ENCODE results near the gene BORCS5. TPM values are rescaled to one million over a fixed set of nuclear protein-coding genes. Genes with fewer than 3 reads are reported as not detected.

BORCS5 gene
- total and polyA plus RNA-seq, 2 experiments from 2014 or later: 11.3 to 12.6 TPM

GRCh38 chr12:12461923-12462315 lies 105.0 kb downstream of the BORCS5 start:
- Histone ChIP-seq H3K36me3 (ENCODE audit: insufficient read depth) (no peaks in the 10 kb centered on the region), H3K9me2 (ENCODE audit: insufficient read depth) (no peaks in the 10 kb centered on the region), H3K4me1 (ENCODE audit: insufficient read depth) (peaks cover 8% of the 10 kb centered on the region), H3K4me3 (no peak overlapping the region), H3K27ac (ENCODE audit: low read depth) (no peak overlapping the region), H3F3A (replicated peaks; ENCODE audit: low read depth) (no peaks in the 10 kb centered on the region), H4K20me1 (replicated peaks; ENCODE audit: insufficient read depth) (no peaks in the 10 kb centered on the region), H3K27me3 (ENCODE audit: insufficient read depth) (no peaks in the 10 kb centered on the region), H3K79me2 (replicated peaks; ENCODE audit: insufficient read depth) (no peaks in the 10 kb centered on the region), H2AFZ (no peak overlapping the region), H3K4me2 (no peak overlapping the region)
- H3K36me3 Mint-ChIP-seq (ENCODE audit: low read depth): no peaks in the 10 kb centered on the region; the same call in 2 of the 3 replicates
- TF ChIP-seq EZH2 (IDR thresholded peaks at IDR 0.05; ENCODE audit: low read depth, unreplicated experiment): no peak
- no peak for TF ChIP-seq STAT1 (IDR thresholded peaks at IDR 0.05; ENCODE audit: unreplicated experiment)
- no peak for TF ChIP-seq NANOG (IDR thresholded peaks at IDR 0.05; ENCODE audit: borderline replicate concordance)
- TF ChIP-seq POLR2AphosphoS5 (IDR thresholded peaks at IDR 0.05; ENCODE audit: low read depth): no peak
- TF ChIP-seq CTCF (conservative IDR thresholded peaks at IDR 0.05; ENCODE audit: low read depth in 2 of 2): no peak
- no peak for TF ChIP-seq REST (IDR thresholded peaks at IDR 0.05; ENCODE audit: unreplicated experiment)
- TF ChIP-seq CREB1 (CRISPR knock-in tag; IDR thresholded peaks at IDR 0.05; ENCODE audit: low read depth): no peak
- TF ChIP-seq ZNF331 (CRISPR knock-in tag; IDR thresholded peaks at IDR 0.05; ENCODE audit: low read depth): no peak
- no peak for TF ChIP-seq EZH2phosphoT487 (IDR thresholded peaks at IDR 0.05; ENCODE audit: unreplicated experiment)
- H3K4me3 Mint-ChIP-seq: no peak overlapping the region
- H3K9me3 Mint-ChIP-seq: no peaks in the 10 kb centered on the region
- no peak overlapping the region for H3K27ac Mint-ChIP-seq
- H3K27me3 Mint-ChIP-seq (ENCODE audit: insufficient read depth, low read depth, poor library complexity): no peaks in the 10 kb centered on the region
- ATAC-seq (no peak), DNase-seq (ENCODE audit: low spot score) (no peak)
- H3K4me1 Mint-ChIP-seq: peaks cover 12% of the 10 kb centered on the region

GRCh38 chr12:12465522-12465921 lies 108.6 kb downstream of the BORCS5 start:
- Histone ChIP-seq H2AFZ (no peak overlapping the region), H3K4me2 (no peak overlapping the region), H3K4me1 (ENCODE audit: insufficient read depth) (peaks cover 8% of the 10 kb centered on the region), H3K27me3 (ENCODE audit: insufficient read depth) (no peaks in the 10 kb centered on the region), H3K4me3 (no peak overlapping the region), H3K27ac (ENCODE audit: low read depth) (no peak overlapping the region), H4K20me1 (replicated peaks; ENCODE audit: insufficient read depth) (no peaks in the 10 kb centered on the region), H3K36me3 (ENCODE audit: insufficient read depth) (no peaks in the 10 kb centered on the region), H3K79me2 (replicated peaks; ENCODE audit: insufficient read depth) (no peaks in the 10 kb centered on the region), H3K9me2 (ENCODE audit: insufficient read depth) (no peaks in the 10 kb centered on the region), H3F3A (replicated peaks; ENCODE audit: low read depth) (no peaks in the 10 kb centered on the region)
- Mint-ChIP-seq H3K4me1 (peaks cover 10% of the 10 kb centered on the region), H3K9me3 (peaks cover 13% of the 10 kb centered on the region), H3K27me3 (ENCODE audit: insufficient read depth, low read depth, poor library complexity) (no peaks in the 10 kb centered on the region), H3K36me3 (ENCODE audit: low read depth) (peaks cover 14% of the 10 kb centered on the region), H3K27ac (no peak overlapping the region; the same call in 1 of the 2 replicates), H3K4me3 (no peak overlapping the region)
- ATAC-seq (no peak), DNase-seq (ENCODE audit: low spot score) (no peak)
- no peak for TF ChIP-seq ETS1 (IDR thresholded peaks at IDR 0.05)
- TF ChIP-seq CTCF (conservative IDR thresholded peaks at IDR 0.05; ENCODE audit: low read depth in 2 of 2): no peak
- no peak for TF ChIP-seq CREB1 (CRISPR knock-in tag; IDR thresholded peaks at IDR 0.05; ENCODE audit: low read depth)
- TF ChIP-seq EZH2phosphoT487 (IDR thresholded peaks at IDR 0.05; ENCODE audit: unreplicated experiment): no peak
- TF ChIP-seq NANOG (IDR thresholded peaks at IDR 0.05; ENCODE audit: borderline replicate concordance): no peak
- TF ChIP-seq ZNF331 (CRISPR knock-in tag; IDR thresholded peaks at IDR 0.05; ENCODE audit: low read depth): no peak
- no peak for TF ChIP-seq POLR2AphosphoS5 (IDR thresholded peaks at IDR 0.05; ENCODE audit: low read depth)
